IPS-NIHi11 (cell line): ENCODE measurements around the gene SLC27A5.
"Not testable (repeated sequence)": the region's sequence is repeated elsewhere in the genome, so short reads cannot be mapped to it uniquely, and the experiment has no call there.

Source experiments
- DNase-seq: peaks from one replicate; pipeline ENCODE4 v3.0.0; 2012; ENCODE audit warnings: mixed read lengths, low spot score

SLC27A5 gene

GRCh38 chr19:58522709-58523108, 10.9 kb upstream of the SLC27A5 start:
- DNase-seq = no peak

- DNase-seq = no peak
Observed at GRCh38 chr19:58521651-58522050, 9.9 kb upstream of the SLC27A5 start.

GRCh38 chr19:58520257-58520599, 8.4 kb upstream of the SLC27A5 start:
- DNase-seq = no peak

GRCh38 chr19:58519355-58520256, 7.8 kb upstream of the SLC27A5 start, which contains the start of gene ZBTB45:
Gene ZBTB45 (minus strand): TSS chr19:58519810. CDS start chr19:58517673, 2,137 bp downstream.
- peak; percentile 89 for DNase-seq

- peak; percentile 80 for DNase-seq
Observed at GRCh38 chr19:58519087-58519354, 7.2 kb upstream of the SLC27A5 start.

GRCh38 chr19:58518256-58519086, 6.7 kb upstream of the SLC27A5 start:
- no peak for DNase-seq

- no peak for DNase-seq
Observed at GRCh38 chr19:58516964-58517833, 5.4 kb upstream of the SLC27A5 start.

- no peak for DNase-seq
Observed at GRCh38 chr19:58516246-58516836, 4.5 kb upstream of the SLC27A5 start.

- no peak for DNase-seq
Observed at GRCh38 chr19:58515259-58515658, 3.5 kb upstream of the SLC27A5 start.

GRCh38 chr19:58514564-58515022, 2.8 kb upstream of the SLC27A5 start:
- no peak for DNase-seq

GRCh38 chr19:58513694-58514563, 2.1 kb upstream of the SLC27A5 start:
- peak; percentile 97 for DNase-seq

- no peak for DNase-seq
Observed at GRCh38 chr19:58513213-58513693, 1.5 kb upstream of the SLC27A5 start.

GRCh38 chr19:58510084-58510862, 1.5 kb downstream of the SLC27A5 start:
- no peak for DNase-seq

- DNase-seq = no peak
Observed at GRCh38 chr19:58509731-58510083, 2.1 kb downstream of the SLC27A5 start.

GRCh38 chr19:58507602-58508223, 4.1 kb downstream of the SLC27A5 start:
- DNase-seq = not testable (repeated sequence)

- no peak for DNase-seq
Observed at GRCh38 chr19:58500242-58500641, 11.6 kb downstream of the SLC27A5 start.

- DNase-seq = peak; percentile 99
Observed at GRCh38 chr19:58499021-58499927, 12.5 kb downstream of the SLC27A5 start.

GRCh38 chr19:58498316-58499020, 13.3 kb downstream of the SLC27A5 start:
- DNase-seq = no peak
